GM23248 (cell line): ENCODE data around the gene GON4L. TPM values are rescaled to one million over a fixed set of nuclear protein-coding genes. Genes with fewer than 3 reads are reported as not detected.

ENCODE experiments used
- DNase-seq: peaks from one replicate; pipeline ENCODE4 v3.0.0-alpha.2; 2015
- H2AFZ ChIP-seq: fragments of 200-600 bp; sonication (generic); 2 replicates; pipeline ENCODE4 v1.6.1; 2016; ENCODE audit warnings: antibody characterized with exemption
- H3F3A ChIP-seq: fragments of 200-600 bp; sonication (generic); 2 replicates; pipeline ENCODE4 v1.6.1; 2016; ENCODE audit warnings: mild to moderate bottlenecking, antibody characterized with exemption, mixed run types; ENCODE audit not compliant: insufficient read depth
- H3K27ac ChIP-seq: fragments of 200-600 bp; sonication (generic); 2 replicates; pipeline ENCODE4 v1.5.1; 2016; ENCODE audit warnings: mild to moderate bottlenecking
- H3K27me3 ChIP-seq: fragments of 200-600 bp; sonication (generic); replicated peaks from 2 replicates; pipeline ENCODE4 v1.6.1; 2016; ENCODE audit warnings: mild to moderate bottlenecking; ENCODE audit not compliant: insufficient read depth
- H3K36me3 ChIP-seq: fragments of 200-600 bp; sonication (generic); 2 replicates; pipeline ENCODE4 v1.6.1; 2016; ENCODE audit warnings: low read depth, mild to moderate bottlenecking
- H3K4me1 ChIP-seq: fragments of 200-600 bp; sonication (generic); 2 replicates; pipeline ENCODE4 v1.6.1; 2016; ENCODE audit warnings: mild to moderate bottlenecking; ENCODE audit not compliant: insufficient read depth
- H3K4me2 ChIP-seq: fragments of 200-600 bp; sonication (generic); one replicate; pipeline ENCODE4 v1.6.1; 2016; ENCODE audit warnings: mild to moderate bottlenecking; ENCODE audit not compliant: unreplicated experiment
- H3K4me3 ChIP-seq: fragments of 200-600 bp; sonication (generic); 2 replicates; pipeline ENCODE4 v1.5.1; 2016; ENCODE audit warnings: mild to moderate bottlenecking
- H3K79me2 ChIP-seq: fragments of 200-600 bp; sonication (generic); 2 replicates; pipeline ENCODE4 v1.6.1; 2016; ENCODE audit warnings: mild to moderate bottlenecking; ENCODE audit not compliant: insufficient read depth
- H3K9ac ChIP-seq: fragments of 200-600 bp; sonication (generic); 2 replicates; pipeline ENCODE4 v1.6.1; 2016; ENCODE audit warnings: mild to moderate bottlenecking
- H3K9me2 ChIP-seq: fragments of 200-600 bp; sonication (generic); 2 replicates; pipeline ENCODE4 v1.6.1; 2016; ENCODE audit warnings: mixed run types, mild to moderate bottlenecking, moderate library complexity; ENCODE audit not compliant: insufficient read depth
- H3K9me3 ChIP-seq: fragments of 200-600 bp; sonication (generic); one replicate; pipeline ENCODE4 v1.6.1; 2017; ENCODE audit warnings: low read depth
- H4K20me1 ChIP-seq: fragments of 200-600 bp; sonication (generic); 2 replicates; pipeline ENCODE4 v1.6.0; 2016; ENCODE audit not compliant: insufficient read depth
- EZH2 ChIP-seq: fragments of 200-600 bp; sonication (generic); IDR thresholded peaks from 2 replicates; pipeline ENCODE4 v1.6.1; 2018; ENCODE audit warnings: antibody characterized with exemption, mild to moderate bottlenecking; ENCODE audit not compliant: insufficient read depth, poor library complexity, severe bottlenecking
- EZH2phosphoT487 ChIP-seq: fragments of 200-600 bp; sonication (generic); IDR thresholded peaks from 2 replicates; pipeline ENCODE4 v1.6.1; 2018; ENCODE audit warnings: antibody characterized with exemption, moderate library complexity, mild to moderate bottlenecking, low read depth; ENCODE audit not compliant: insufficient read depth
- WGBS, 2 experiments: methylation state at CpG; one replicate each; pipeline ENCODE4 v1.1.6; 2015 to 2017; ENCODE audit warnings: low lambda C conversion rate in 2 of 2, low coverage in 1 of 2; ENCODE audit errors: missing lambda C conversion rate in 2 of 2; 5-methylcytosine and 5-hydroxymethylcytosine counted together
- in situ Hi-C: fragments of 300-500 bp; cut with MboI; formaldehyde crosslinking; loops from 2 replicates; pipeline ENCODE4 v1.15.0; 2020
- polyA plus RNA-seq: library from polyadenylated mRNA; unstranded; fragments of >200 nt; fragmentation: Nextera tagmentation; extraction: Ambion mirVana; gene quantifications from 2 replicates; pipeline ENCODE4 v1.2.1, GENCODE V29; 2016
- total RNA-seq: library from RNA; depleted of rRNA; stranded (reverse); fragments of >200 nt; shearing (Covaris generic); gene quantifications from 2 replicates; pipeline ENCODE4 v1.2.3, GENCODE V29; 2014

Gene GON4L
- total and polyA plus RNA-seq, 2 experiments from 2014 or later, result 20.4 to 30.3 TPM

DNA sequence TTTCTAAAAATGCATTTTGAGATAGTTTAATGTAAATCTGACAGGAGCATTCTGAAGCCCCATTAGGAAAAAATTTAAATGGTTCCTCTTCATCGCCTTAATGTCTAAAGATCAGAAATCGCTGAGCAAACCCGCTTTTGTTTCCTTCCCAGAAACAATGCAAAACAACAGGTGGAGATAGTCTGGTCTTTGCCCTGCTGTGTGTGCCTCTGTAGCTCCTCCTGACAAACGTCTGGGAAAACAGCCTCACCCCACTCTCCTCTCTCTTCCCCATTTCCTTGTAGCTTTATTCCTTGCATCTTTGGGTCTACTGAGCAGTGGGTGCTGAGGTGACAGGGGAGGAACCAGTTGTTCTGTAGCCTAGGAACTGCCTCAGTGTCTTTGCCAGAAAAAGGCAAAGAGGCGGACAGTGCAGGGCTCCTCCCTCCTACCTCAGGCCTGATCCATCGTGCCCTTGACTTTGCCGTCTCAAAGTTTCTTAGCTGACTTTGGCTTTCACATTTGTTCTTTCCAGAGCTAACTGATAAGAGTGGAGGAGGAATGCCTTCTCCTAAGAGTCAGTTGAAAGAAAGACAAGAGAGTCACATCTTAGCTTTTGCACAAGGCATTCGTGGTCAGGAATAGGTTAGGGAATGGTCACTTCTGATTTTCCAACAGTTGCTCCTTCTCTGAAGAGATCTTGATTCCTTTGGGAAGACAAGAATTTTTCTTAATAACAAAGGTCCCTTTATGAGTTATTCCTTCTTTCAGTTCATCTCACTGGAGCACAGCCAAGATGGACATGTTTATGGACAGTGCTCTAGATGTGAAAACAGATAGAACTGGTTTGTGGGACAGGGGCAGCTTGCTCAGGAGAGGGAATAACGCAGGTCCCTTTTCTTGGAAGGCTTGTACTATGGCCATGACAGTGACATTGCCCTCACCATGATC lies 27.3 kb upstream of the GON4L start:
- Histone ChIP-seq H3K27ac (no peak overlapping the region), H3K4me1 (peaks cover 4% of the 10 kb centered on the region; the same call in 1 of the 2 replicates), H2AFZ (no peak overlapping the region), H3K9ac (no peak overlapping the region), H3K36me3 (no peaks in the 10 kb centered on the region), H3K79me2 (no peaks in the 10 kb centered on the region), H3K4me2 (no peak overlapping the region), H3K4me3 (no peak overlapping the region), H3K27me3 (no peaks in the 10 kb centered on the region), H4K20me1 (no peaks in the 10 kb centered on the region), H3K9me2 (no peaks in the 10 kb centered on the region), H3F3A (peaks cover 8% of the 10 kb centered on the region; the same call in 1 of the 2 replicates), H3K9me3 (no peaks in the 10 kb centered on the region)
- TF ChIP-seq EZH2phosphoT487 (no peak), EZH2 (no peak)
- WGBS, 2 experiments, result 87 to 89% methylated on average over 9 of the region's 9 CpGs
- in situ Hi-C loops, result no loop called here
- DNase-seq, result no peak

DNA sequence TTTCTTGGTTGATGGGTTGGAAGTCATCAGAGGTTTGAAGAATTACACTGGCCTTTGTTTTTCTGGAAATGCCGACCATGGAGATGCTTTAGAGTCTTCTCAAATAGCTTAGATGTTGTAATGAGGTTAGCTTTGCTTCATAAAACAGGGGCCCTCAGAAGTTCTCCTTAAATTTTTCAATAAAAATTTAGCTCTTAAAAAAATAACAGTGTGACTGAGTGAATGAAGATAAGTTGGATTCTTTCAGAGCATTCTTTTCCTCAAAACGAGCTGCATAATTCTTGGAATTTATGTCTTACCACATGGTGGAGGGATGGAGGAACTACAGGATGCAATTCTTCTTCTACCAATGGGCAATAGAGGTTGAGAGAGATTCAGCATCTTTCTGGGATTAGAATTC lies 25.8 kb upstream of the GON4L start:
- H3K9me3 ChIP-seq, result no peaks in the 10 kb centered on the region
- H4K20me1 ChIP-seq, result no peaks in the 10 kb centered on the region
- H2AFZ ChIP-seq, result no peak overlapping the region
- WGBS, 2 experiments, result 75 to 76% methylated on average over 2 of the region's 2 CpGs
- no peaks in the 10 kb centered on the region for H3K79me2 ChIP-seq
- no peak for TF ChIP-seq EZH2
- TF ChIP-seq EZH2phosphoT487, result no peak
- H3K27ac ChIP-seq, result no peak overlapping the region
- no peaks in the 10 kb centered on the region for H3F3A ChIP-seq
- no peaks in the 10 kb centered on the region for H3K27me3 ChIP-seq
- in situ Hi-C loops, result no loop called here
- no peaks in the 10 kb centered on the region for H3K4me1 ChIP-seq
- H3K9ac ChIP-seq, result no peak overlapping the region
- no peaks in the 10 kb centered on the region for H3K36me3 ChIP-seq
- no peaks in the 10 kb centered on the region for H3K9me2 ChIP-seq
- no peak overlapping the region for H3K4me2 ChIP-seq
- DNase-seq, result no peak
- no peak overlapping the region for H3K4me3 ChIP-seq

DNA sequence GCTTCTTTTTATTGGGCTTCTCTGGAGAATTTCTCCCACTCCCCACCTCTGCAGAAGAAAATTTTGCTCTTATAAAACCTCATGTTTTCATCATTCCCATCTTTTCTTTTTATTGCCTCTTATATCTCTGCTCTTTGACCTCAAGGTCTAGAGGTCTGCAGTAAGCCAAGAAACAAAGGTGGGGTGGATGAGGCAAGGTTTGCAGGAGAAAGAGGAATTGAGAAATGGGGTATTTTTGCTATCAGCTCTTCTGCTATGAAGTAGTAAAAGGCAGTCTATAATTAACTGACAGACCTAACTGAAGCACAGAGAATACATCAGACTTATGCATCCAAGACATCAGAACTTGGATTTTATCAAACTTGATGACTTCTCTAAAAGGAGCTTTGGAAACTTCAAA lies 25.2 kb upstream of the GON4L start:
- H3K9ac ChIP-seq, result no peak overlapping the region
- H3K4me1 ChIP-seq, result no peaks in the 10 kb centered on the region
- no peaks in the 10 kb centered on the region for H3K36me3 ChIP-seq
- no peaks in the 10 kb centered on the region for H4K20me1 ChIP-seq
- no peaks in the 10 kb centered on the region for H3K9me2 ChIP-seq
- no peak for DNase-seq
- no peaks in the 10 kb centered on the region for H3K9me3 ChIP-seq
- H3K79me2 ChIP-seq, result no peaks in the 10 kb centered on the region
- no peak overlapping the region for H2AFZ ChIP-seq
- no peak for TF ChIP-seq EZH2phosphoT487
- TF ChIP-seq EZH2, result no peak
- in situ Hi-C loops, result no loop called here
- H3K4me3 ChIP-seq, result no peak overlapping the region
- no peaks in the 10 kb centered on the region for H3K27me3 ChIP-seq
- H3K4me2 ChIP-seq, result no peak overlapping the region
- H3K27ac ChIP-seq, result no peak overlapping the region
- H3F3A ChIP-seq, result no peaks in the 10 kb centered on the region

DNA sequence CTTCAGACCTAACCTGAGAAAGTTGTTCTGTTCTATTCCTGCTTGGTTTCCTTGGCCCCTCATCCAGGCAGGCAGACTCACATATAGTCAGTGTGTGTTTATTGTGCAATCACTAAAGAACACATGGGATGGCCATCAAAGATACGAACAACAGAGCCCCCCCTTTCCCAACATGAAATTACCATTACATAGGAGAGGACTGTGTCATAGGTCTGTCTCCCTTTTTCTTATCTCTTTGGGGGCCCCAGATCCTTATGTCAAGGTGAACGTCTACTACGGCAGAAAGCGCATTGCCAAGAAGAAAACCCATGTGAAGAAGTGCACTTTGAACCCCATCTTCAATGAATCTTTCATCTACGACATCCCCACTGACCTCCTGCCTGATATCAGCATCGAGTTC lies 23.9 kb upstream of the GON4L start:
- no peaks in the 10 kb centered on the region for H3K79me2 ChIP-seq
- H3K4me3 ChIP-seq, result no peak overlapping the region
- no peaks in the 10 kb centered on the region for H3F3A ChIP-seq
- H3K27ac ChIP-seq, result no peak overlapping the region
- no peaks in the 10 kb centered on the region for H4K20me1 ChIP-seq
- in situ Hi-C loops, result no loop called here
- DNase-seq, result no peak
- no peaks in the 10 kb centered on the region for H3K36me3 ChIP-seq
- no peaks in the 10 kb centered on the region for H3K9me2 ChIP-seq
- H3K9ac ChIP-seq, result no peak overlapping the region
- no peaks in the 10 kb centered on the region for H3K27me3 ChIP-seq
- 89 to 98% methylated on average over 6 of the region's 6 CpGs for WGBS, 2 experiments
- H2AFZ ChIP-seq, result no peak overlapping the region
- no peak for TF ChIP-seq EZH2
- TF ChIP-seq EZH2phosphoT487, result no peak
- no peak overlapping the region for H3K4me2 ChIP-seq
- H3K4me1 ChIP-seq, result no peaks in the 10 kb centered on the region
- H3K9me3 ChIP-seq, result no peaks in the 10 kb centered on the region
